H1 (cell line): ENCODE measurements around the gene ITIH1. TPM values are rescaled to one million over a fixed set of nuclear protein-coding genes. Genes with fewer than 3 reads are reported as not detected.
A peak's percentile ranks its signal among the peaks of the same experiment; 100 is the strongest.

Experiments used
- CTCF ChIA-PET: fragments of 300-600 bp; sonication (Branson Sonifier 250); formaldehyde crosslinking; loops from one replicate; lab custom pipeline; 2021; ENCODE audit not compliant: partially characterized antibody; lab: Charles Lee
- POLR2A ChIA-PET: fragments of 300-600 bp; sonication (Branson Sonifier 250); formaldehyde crosslinking; loops from one replicate; lab custom pipeline; 2021; ENCODE audit warnings: inconsistent platforms; ENCODE audit not compliant: partially characterized antibody; lab: Charles Lee
- DNase-seq, 2 experiments: peaks; one replicate each; pipeline versions ENCODE4 v3.0.0 to v3.0.0-alpha.2; 2010 to 2022; ENCODE audit warnings: low spot score in 2 of 2, low read depth in 1 of 2, mixed read lengths in 1 of 2
- FAIRE-seq: peaks from 2 replicates; lab custom pipeline; 2011; peaks lifted over from hg19 to GRCh38; lab: Jason Lieb, UNC
- H2AFZ ChIP-seq: 2 replicates; pipeline ENCODE4 v1.8.1; 2012; ENCODE audit warnings: low read length, inconsistent platforms
- H2AK5ac ChIP-seq: 2 replicates; pipeline ENCODE4 v1.6.1; 2013; ENCODE audit warnings: low read depth, low read length
- H2BK120ac ChIP-seq: replicated peaks from 2 replicates; pipeline ENCODE3; 2013; ENCODE audit warnings: low read depth, low read length, inconsistent platforms
- H2BK12ac ChIP-seq: 2 replicates; pipeline ENCODE4 v1.6.1; 2013; ENCODE audit warnings: low read depth, low read length
- H2BK15ac ChIP-seq: 2 replicates; pipeline ENCODE4 v1.6.1; 2013; ENCODE audit warnings: low read length
- H2BK20ac ChIP-seq: 2 replicates; pipeline ENCODE4 v1.6.1; 2013; ENCODE audit warnings: low read length
- H2BK5ac ChIP-seq: 2 replicates; pipeline ENCODE4 v1.6.1; 2013; ENCODE audit warnings: low read depth, low read length
- H3K14ac ChIP-seq: 2 replicates; pipeline ENCODE4 v1.6.1; 2013; ENCODE audit warnings: inconsistent platforms; ENCODE audit not compliant: insufficient read length
- H3K18ac ChIP-seq: 2 replicates; pipeline ENCODE4 v1.6.1; 2013; ENCODE audit warnings: low read length; ENCODE audit errors: extremely low read depth
- H3K23ac ChIP-seq: 2 replicates; pipeline ENCODE4 v1.6.1; 2013; ENCODE audit warnings: inconsistent platforms; ENCODE audit not compliant: insufficient read length
- H3K23me2 ChIP-seq: 2 replicates; pipeline ENCODE4 v1.6.1; 2013; ENCODE audit warnings: low read depth, low read length
- H3K27ac ChIP-seq: 2 replicates; pipeline ENCODE4 v1.6.1; 2011; ENCODE audit warnings: low read depth, low read length, inconsistent platforms
- H3K27me3 ChIP-seq, 4 experiments: replicated peaks in 1 of 4; 1 replicate in 1 of 4; 2 replicates in 3 of 4; pipeline versions ENCODE4 v1.6.1 to v1.8.1; 2011 to 2013; ENCODE audit warnings: low read length in 3 of 4, mild to moderate bottlenecking in 3 of 4, inconsistent platforms in 2 of 4, mixed read lengths in 2 of 4, moderate library complexity in 1 of 4; ENCODE audit not compliant: control insufficient read depth in 3 of 4, insufficient read depth in 3 of 4; ENCODE audit errors: extremely low read depth in 1 of 4
- H3K36me3 ChIP-seq, 4 experiments: 2 replicates each; pipeline versions ENCODE4 v1.6.1 to v1.8.1; 2011 to 2013; ENCODE audit warnings: mild to moderate bottlenecking in 4 of 4, low read length in 3 of 4, moderate library complexity in 2 of 4, control low read depth in 1 of 4, inconsistent platforms in 1 of 4; ENCODE audit not compliant: insufficient read depth in 4 of 4, control insufficient read depth in 2 of 4
- H3K4ac ChIP-seq: replicated peaks from 2 replicates; pipeline ENCODE3; 2013; ENCODE audit warnings: low read length, low read depth, mixed read lengths, inconsistent platforms; ENCODE audit not compliant: insufficient read length
- H3K4me1 ChIP-seq, 4 experiments: replicated peaks in 1 of 4; 1 replicate in 1 of 4; 2 replicates in 3 of 4; pipeline versions ENCODE4 v1.6.1 to v1.8.1; 2011 to 2013; ENCODE audit warnings: low read length in 3 of 4, inconsistent platforms in 2 of 4, mixed read lengths in 1 of 4; ENCODE audit not compliant: insufficient read depth in 4 of 4, control insufficient read depth in 3 of 4
- H3K4me2 ChIP-seq, 2 experiments: 2 replicates each; pipeline versions ENCODE4 v1.6.1 to v1.8.1; 2011 to 2013; ENCODE audit warnings: low read depth in 2 of 2, low read length in 2 of 2, control low read depth in 1 of 2, inconsistent platforms in 1 of 2, mild to moderate bottlenecking in 1 of 2; ENCODE audit not compliant: insufficient read depth in 1 of 2
- H3K4me3 ChIP-seq, 4 experiments: fragments of 200-600, 300-600 bp in 1 of 4; sonication (generic), shearing (Covaris generic), sonication (Bioruptor Twin) in 1 of 4; 2 replicates each; pipeline versions ENCODE4 v1.5.1 to v1.8.1; 2011 to 2016; ENCODE audit warnings: low read length in 4 of 4, low read depth in 3 of 4, control low read depth in 2 of 4, inconsistent platforms in 2 of 4, mild to moderate bottlenecking in 2 of 4, mixed read lengths in 1 of 4, moderate library complexity in 1 of 4; ENCODE audit not compliant: insufficient read depth in 2 of 4; ENCODE audit errors: extremely low read depth in 1 of 4
- H3K56ac ChIP-seq: replicated peaks from 2 replicates; pipeline ENCODE3; 2013; ENCODE audit warnings: low read depth, mild to moderate bottlenecking, mixed read lengths, low read length, inconsistent platforms; ENCODE audit not compliant: insufficient read length
- H3K79me1 ChIP-seq: 2 replicates; pipeline ENCODE4 v1.6.1; 2013; ENCODE audit warnings: low read depth, low read length, control low read depth
- H3K79me2 ChIP-seq, 2 experiments: 2 replicates each; pipeline versions ENCODE4 v1.6.1 to v1.8.1; 2012 to 2013; ENCODE audit warnings: low read length in 2 of 2, mild to moderate bottlenecking in 2 of 2, inconsistent platforms in 1 of 2; ENCODE audit not compliant: insufficient read depth in 2 of 2, control insufficient read depth in 1 of 2
- H3K9ac ChIP-seq, 4 experiments: replicated peaks in 1 of 4; 1 replicate in 1 of 4; 2 replicates in 3 of 4; pipeline versions ENCODE4 v1.6.1 to v1.8.1; 2011 to 2013; ENCODE audit warnings: low read depth in 3 of 4, low read length in 3 of 4, control low read depth in 2 of 4, mild to moderate bottlenecking in 2 of 4, moderate library complexity in 2 of 4, inconsistent platforms in 1 of 4; ENCODE audit errors: extremely low read depth in 1 of 4
- H3K9me3 ChIP-seq, 2 experiments: 2 replicates each; pipeline versions ENCODE4 v1.6.1 to v1.8.1; 2012 to 2013; ENCODE audit warnings: mild to moderate bottlenecking in 2 of 2, moderate library complexity in 2 of 2, control low read depth in 1 of 2, inconsistent platforms in 1 of 2, low read depth in 1 of 2, low read length in 1 of 2, mixed read lengths in 1 of 2; ENCODE audit not compliant: insufficient read depth in 2 of 2
- H4K20me1 ChIP-seq, 2 experiments: replicated peaks in 1 of 2; 2 replicates each; pipeline versions ENCODE3 to v1.8.1; 2011 to 2013; ENCODE audit warnings: inconsistent platforms in 2 of 2, low read length in 2 of 2, mild to moderate bottlenecking in 1 of 2; ENCODE audit not compliant: insufficient read depth in 2 of 2, control insufficient read depth in 1 of 2
- H4K5ac ChIP-seq: 2 replicates; pipeline ENCODE4 v1.6.1; 2013; ENCODE audit warnings: low read length, low read depth, mixed read lengths, inconsistent platforms; ENCODE audit not compliant: insufficient read length
- H4K8ac ChIP-seq: 2 replicates; pipeline ENCODE4 v1.8.0; 2013; ENCODE audit warnings: mild to moderate bottlenecking, moderate library complexity, low read length, inconsistent platforms; ENCODE audit not compliant: insufficient read depth; ENCODE audit errors: extremely low read depth
- H4K91ac ChIP-seq: replicated peaks from 2 replicates; pipeline ENCODE3; 2013; ENCODE audit warnings: low read length, mixed read lengths, inconsistent platforms; ENCODE audit not compliant: insufficient read length
- CEBPB ChIP-seq: IDR thresholded peaks from 2 replicates; pipeline ENCODE4 v1.6.1; 2012; ENCODE audit warnings: low read depth, low read length
- CHD1 ChIP-seq: IDR thresholded peaks from 2 replicates; pipeline ENCODE4 v1.6.1; 2012; ENCODE audit warnings: low read depth, low read length, improper control_type of control experiment
- CTBP2 ChIP-seq: IDR thresholded peaks from 2 replicates; pipeline ENCODE4 v1.7.0; 2011; ENCODE audit warnings: borderline replicate concordance, mild to moderate bottlenecking, moderate library complexity, mixed read lengths, low read length; ENCODE audit not compliant: insufficient read depth, insufficient read length
- EGR1 ChIP-seq: IDR thresholded peaks from 2 replicates; pipeline ENCODE4 v1.6.1; 2011; ENCODE audit warnings: low read depth, low read length, borderline replicate concordance
- JUND ChIP-seq: IDR thresholded peaks from 2 replicates; pipeline ENCODE4 v1.6.1; 2011; ENCODE audit warnings: mild to moderate bottlenecking, improper control_type of control experiment, low read length
- POLR2A ChIP-seq, 2 experiments: IDR thresholded peaks; 1 replicate in 1 of 2; 2 replicates in 1 of 2; pipeline ENCODE4 v1.6.1; 2011; ENCODE audit warnings: low read depth in 2 of 2, low read length in 2 of 2, mild to moderate bottlenecking in 2 of 2; ENCODE audit errors: control extremely low read depth in 1 of 2
- RAD21 ChIP-seq, 2 experiments: IDR thresholded peaks in 1 of 2; conservative IDR thresholded peaks in 1 of 2; 2 replicates each; pipeline ENCODE4 v1.6.1; 2011; ENCODE audit warnings: low read depth in 2 of 2, low read length in 2 of 2, improper control_type of control experiment in 1 of 2, inconsistent platforms in 1 of 2, mild to moderate bottlenecking in 1 of 2, moderate library complexity in 1 of 2
- SIN3A ChIP-seq, 2 experiments: IDR thresholded peaks in 1 of 2; conservative IDR thresholded peaks in 1 of 2; 2 replicates each; pipeline ENCODE4 v1.6.1; 2011 to 2012; ENCODE audit warnings: low read length in 2 of 2, improper control_type of control experiment in 1 of 2, low read depth in 1 of 2, mild to moderate bottlenecking in 1 of 2
- SUZ12 ChIP-seq: fragments of 200-600 bp; sonication (generic); IDR thresholded peaks from 2 replicates; pipeline ENCODE4 v1.6.1; 2012; ENCODE audit warnings: mild to moderate bottlenecking, inconsistent platforms, low read length, moderate library complexity, mixed read lengths
- YY1 ChIP-seq: IDR thresholded peaks from 2 replicates; pipeline ENCODE4 v1.6.1; 2011; ENCODE audit warnings: low read depth, mild to moderate bottlenecking, low read length
- WGBS, 2 experiments: shearing (Covaris generic) in 1 of 2; methylation state at CpG; one replicate each; pipeline versions ENCODE4 v1.1.6 to v1.1.7; 2013 to 2015; ENCODE audit warnings: low lambda C conversion rate in 2 of 2, mixed read lengths in 2 of 2, inconsistent platforms in 1 of 2, low coverage in 1 of 2, missing lambda C conversion rate in 1 of 2; ENCODE audit not compliant: insufficient replicate concordance in 2 of 2, insufficient coverage in 1 of 2, insufficient read length in 1 of 2; ENCODE audit errors: extremely low coverage in 1 of 2, missing lambda C conversion rate in 1 of 2; 5-methylcytosine and 5-hydroxymethylcytosine counted together
- polyA plus RNA-seq, 7 experiments: library from polyadenylated mRNA; depleted of rRNA in 3 of 7; stranded (reverse) in 5 of 7; unstranded in 2 of 7; fragments of >200 nt in 5 of 7; fragments of 200-250 nt in 2 of 7; gene quantifications; 1 replicate in 5 of 7; 2 replicates in 1 of 7; 4 replicates in 1 of 7; pipeline versions ENCODE4 v1.2.1 to v1.2.3, GENCODE V29; 2011 to 2013; ENCODE audit warnings: missing spikeins in 2 of 7, mixed read lengths in 2 of 7
- total RNA-seq: library from RNA; stranded (reverse); fragmentation: NEBNext Ultra II Directional; extraction: Animal tissue kit (Norgen Biotek cat#: 25700); gene quantifications from 2 replicates; pipeline ENCODE4 v1.2.1, GENCODE V29; 2021
- TF ChIP-seq, protein P1 (sequence below): IDR thresholded peaks from 2 replicates; pipeline ENCODE4 v1.6.1; 2012; ENCODE audit warnings: inconsistent platforms
- TF ChIP-seq, protein P2 (sequence below): IDR thresholded peaks from 2 replicates; pipeline ENCODE4 v1.6.1; 2012; ENCODE audit warnings: inconsistent platforms

The ITIH1 gene
- total and polyA plus RNA-seq, 2 of the 8 experiments (the other 6 are each of a cell fraction or from before 2014, with no cell fraction given): not detected

DNA sequence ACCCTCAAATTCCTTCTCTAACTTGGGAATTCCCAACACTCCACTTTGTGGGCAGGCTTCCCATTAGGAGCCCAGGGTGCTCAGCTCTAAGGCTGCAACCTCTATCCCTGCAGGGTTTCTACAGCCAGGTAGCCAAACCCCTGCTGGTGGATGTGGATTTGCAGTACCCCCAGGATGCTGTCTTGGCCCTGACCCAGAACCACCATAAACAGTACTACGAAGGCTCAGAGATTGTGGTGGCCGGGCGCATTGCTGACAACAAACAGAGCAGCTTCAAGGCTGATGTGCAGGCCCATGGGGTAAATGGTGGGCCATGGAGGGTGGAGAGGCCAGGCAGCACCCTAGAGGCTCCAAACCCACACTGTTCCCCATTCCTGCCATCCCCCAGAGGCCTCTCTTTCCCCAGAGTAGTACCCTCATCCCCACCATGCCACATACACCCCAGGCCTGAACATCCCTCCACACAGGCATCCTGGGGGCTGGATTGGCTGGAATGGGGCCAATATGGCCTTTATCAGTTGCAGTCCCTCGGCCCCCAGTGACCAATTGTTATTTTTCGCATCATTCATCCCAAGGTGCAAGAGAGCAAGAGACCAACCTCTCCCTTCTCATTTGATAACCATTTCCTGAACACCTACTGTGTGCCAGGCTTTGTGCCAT, 7.7 kb downstream of the ITIH1 start:
- no peak overlapping the region for H2AFZ ChIP-seq
- peaks cover 0 to 8% (median 0%) of the 10 kb centered on the region in 4 experiments; a peak in 1 of 7 replicates for H3K4me1 ChIP-seq
- no peak overlapping the region for H3K27ac ChIP-seq
- H3K9me3 ChIP-seq: no peaks in the 10 kb centered on the region
- no peak overlapping the region for H3K9ac ChIP-seq
- DNase-seq (no peak), FAIRE-seq (no peak)
- H4K20me1 ChIP-seq: peaks cover 0 to 3% of the 10 kb centered on the region in 2 experiments
- H2AK5ac ChIP-seq: no peak overlapping the region
- no peak overlapping the region for H2BK12ac ChIP-seq
- no peak overlapping the region for H3K23ac ChIP-seq
- H3K4ac ChIP-seq: peak overlapping the region; percentile 69
- H3K18ac ChIP-seq: no peak overlapping the region
- no peaks in the 10 kb centered on the region for H3K79me2 ChIP-seq
- CTCF ChIA-PET: interaction anchor here (0.7 to 4.1 kb wide), 7 partner anchors 9 to 65 kb away, joined by 3 to 19 read pairs (median 3); partner anchors contain the start of gene ITIH3
- H3K36me3 ChIP-seq: no peaks in the 10 kb centered on the region; a peak in 1 of 8 replicates
- no peak overlapping the region; the same call in 1 of the 2 replicates for H2BK5ac ChIP-seq
- H3K4me3 ChIP-seq: no peak overlapping the region
- WGBS, 2 experiments: 84% methylated on average over 5 of the region's 5 CpGs; no CpG with 5 or more reads in 1 of the 2 experiments
- H2BK120ac ChIP-seq: no peak overlapping the region
- no peak overlapping the region for H4K91ac ChIP-seq
- H3K27me3 ChIP-seq: no peaks in the 10 kb centered on the region; a peak in 1 of 7 replicates
- POLR2A ChIA-PET: interaction anchor here (2.0 kb wide), 1 partner anchor 14 kb away, joined by 10 read pairs; the partner anchor contains the start of gene NEK4
- H3K4me2 ChIP-seq: no peak overlapping the region
- no peak overlapping the region for H4K5ac ChIP-seq
- no peak overlapping the region for H3K56ac ChIP-seq
- H3K14ac ChIP-seq: no peak overlapping the region
- H4K8ac ChIP-seq: no peak overlapping the region
- H3K23me2 ChIP-seq: no peaks in the 10 kb centered on the region
- no peak overlapping the region for H2BK15ac ChIP-seq
- no peak overlapping the region for H2BK20ac ChIP-seq
- H3K79me1 ChIP-seq: no peaks in the 10 kb centered on the region
- TF ChIP-seq EGR1 (no peak), CEBPB (no peak), CTBP2 (no peak), SIN3A (conservative IDR thresholded peaks at IDR 0.05 in 1 of 2, IDR thresholded peaks at IDR 0.05 in 1 of 2; ENCODE audit: low read depth in 1 of 2, low read length in 2 of 2) (no peak), JUND (no peak), POLR2A (IDR thresholded peaks at IDR 0.05; ENCODE audit: control extremely low read depth in 1 of 2, low read depth in 2 of 2, low read length in 2 of 2) (no peak), SUZ12 (no peak), YY1 (no peak), CHD1 (no peak), RAD21 (IDR thresholded peaks at IDR 0.05 in 1 of 2, conservative IDR thresholded peaks at IDR 0.05 in 1 of 2; ENCODE audit: low read depth in 2 of 2, low read length in 2 of 2) (no peak)
- TF ChIP-seq, protein P1, sequence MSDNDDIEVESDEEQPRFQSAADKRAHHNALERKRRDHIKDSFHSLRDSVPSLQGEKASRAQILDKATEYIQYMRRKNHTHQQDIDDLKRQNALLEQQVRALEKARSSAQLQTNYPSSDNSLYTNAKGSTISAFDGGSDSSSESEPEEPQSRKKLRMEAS: no peak
- TF ChIP-seq, protein P2, sequence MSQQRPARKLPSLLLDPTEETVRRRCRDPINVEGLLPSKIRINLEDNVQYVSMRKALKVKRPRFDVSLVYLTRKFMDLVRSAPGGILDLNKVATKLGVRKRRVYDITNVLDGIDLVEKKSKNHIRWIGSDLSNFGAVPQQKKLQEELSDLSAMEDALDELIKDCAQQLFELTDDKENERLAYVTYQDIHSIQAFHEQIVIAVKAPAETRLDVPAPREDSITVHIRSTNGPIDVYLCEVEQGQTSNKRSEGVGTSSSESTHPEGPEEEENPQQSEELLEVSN: no peak
